Activated CD8-positive, alpha-beta T cell treated with anti-CD3 and anti-CD28 coated beads, Interleukin-2, amount 10 ng/mL, durations not matched to agents 7 days and 5 days (primary cell): ENCODE data around the gene LTB. TPM values are rescaled to one million over a fixed set of nuclear protein-coding genes. Genes with fewer than 3 reads are reported as not detected.

Experiments used
- ATAC-seq: fragments of 150-1000 bp; cut with Tn5 transposase; one replicate; pipeline ENCODE4 v1.10.0; 2021; ENCODE audit warnings: moderate library complexity
- CTCF ChIA-PET: fragments of 350-600 bp; sonication (Branson Sonifier 250); formaldehyde crosslinking; loops from one replicate; lab custom pipeline; 2021; ENCODE audit warnings: antibody characterized with exemption; lab: Charles Lee
- POLR2A ChIA-PET: fragments of 350-600 bp; sonication (Branson Sonifier 250); formaldehyde crosslinking; loops from one replicate; lab custom pipeline; 2021; ENCODE audit warnings: antibody characterized with exemption; lab: Charles Lee
- DNase-seq: peaks from one replicate; pipeline ENCODE4 v3.0.0-alpha.2; 2020
- H3K27ac Mint-ChIP-seq: one replicate; pipeline ENCODE4 v1.8.0; 2021; ENCODE audit warnings: mild to moderate bottlenecking, mixed read lengths
- H3K27me3 Mint-ChIP-seq: one replicate; pipeline ENCODE4 v1.8.0; 2021; ENCODE audit warnings: low read depth, mixed read lengths
- H3K36me3 Mint-ChIP-seq: one replicate; pipeline ENCODE4 v1.8.0; 2021; ENCODE audit warnings: low read depth, mixed read lengths
- H3K4me1 Mint-ChIP-seq: one replicate; pipeline ENCODE4 v1.8.0; 2021; ENCODE audit warnings: low read depth, mixed read lengths
- H3K4me3 Mint-ChIP-seq: one replicate; pipeline ENCODE4 v1.8.0; 2021; ENCODE audit warnings: mild to moderate bottlenecking, mixed read lengths
- H3K9me3 Mint-ChIP-seq: one replicate; pipeline ENCODE4 v1.8.0; 2022; ENCODE audit warnings: mixed read lengths; ENCODE audit not compliant: insufficient read depth
- total RNA-seq, 2 experiments: library from RNA; stranded (reverse); gene quantifications; one replicate each; pipeline ENCODE4 v1.2.3, GENCODE V29; 2021

The LTB gene
- total RNA-seq, 2 experiments from 2014 or later: 613 to 618 TPM

DNA sequence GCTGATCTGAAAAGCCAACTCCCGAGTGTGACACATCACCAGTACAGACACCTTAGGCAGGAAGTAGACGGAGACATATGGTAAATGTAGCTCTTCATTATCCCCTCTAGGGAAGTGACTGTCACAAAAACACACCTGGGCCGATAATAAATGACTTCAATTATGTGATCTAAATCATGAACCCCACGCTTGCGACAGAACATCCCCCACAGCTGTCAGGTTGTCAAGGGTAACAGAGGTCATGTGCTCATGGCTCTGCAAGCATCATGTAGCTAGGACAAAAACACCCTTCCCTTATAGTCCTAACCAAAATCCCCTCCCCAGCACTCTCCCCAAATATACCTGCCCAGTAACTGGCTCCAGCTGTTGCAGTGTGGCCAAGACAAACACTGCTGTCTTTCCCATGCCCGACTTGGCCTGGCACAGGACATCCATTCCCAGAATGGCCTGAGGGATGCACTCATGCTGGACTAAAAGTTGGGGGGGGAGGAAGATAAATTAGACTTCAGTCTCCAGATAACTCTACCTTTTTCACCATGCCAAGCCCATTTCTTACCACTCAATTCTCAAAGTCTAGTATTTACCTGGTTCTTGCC is 43.3 kb downstream of the LTB start:
- ChIA-PET POLR2A (interaction anchor here (0.8 to 5.9 kb wide), 5 partner anchors 8 to 136 kb away, joined by 3 to 64 read pairs (median 3); partner anchors contain the start of genes ATP6V1G2 and MICA), CTCF (interaction anchor here (1.0 to 16.9 kb wide), 5 partner anchors 40 to 78 kb away, joined by 3 to 504 read pairs (median 3); partner anchors contain the start of genes LST1, LTA, LTB and NCR3)
- ATAC-seq (no peak), DNase-seq (no peak)
- Mint-ChIP-seq H3K27ac (peak overlapping the region; percentile 81), H3K36me3 (peaks cover 75% of the 10 kb centered on the region), H3K9me3 (no peaks in the 10 kb centered on the region), H3K4me1 (peaks cover 61% of the 10 kb centered on the region), H3K27me3 (no peaks in the 10 kb centered on the region), H3K4me3 (peak overlapping the region; percentile 96)

DNA sequence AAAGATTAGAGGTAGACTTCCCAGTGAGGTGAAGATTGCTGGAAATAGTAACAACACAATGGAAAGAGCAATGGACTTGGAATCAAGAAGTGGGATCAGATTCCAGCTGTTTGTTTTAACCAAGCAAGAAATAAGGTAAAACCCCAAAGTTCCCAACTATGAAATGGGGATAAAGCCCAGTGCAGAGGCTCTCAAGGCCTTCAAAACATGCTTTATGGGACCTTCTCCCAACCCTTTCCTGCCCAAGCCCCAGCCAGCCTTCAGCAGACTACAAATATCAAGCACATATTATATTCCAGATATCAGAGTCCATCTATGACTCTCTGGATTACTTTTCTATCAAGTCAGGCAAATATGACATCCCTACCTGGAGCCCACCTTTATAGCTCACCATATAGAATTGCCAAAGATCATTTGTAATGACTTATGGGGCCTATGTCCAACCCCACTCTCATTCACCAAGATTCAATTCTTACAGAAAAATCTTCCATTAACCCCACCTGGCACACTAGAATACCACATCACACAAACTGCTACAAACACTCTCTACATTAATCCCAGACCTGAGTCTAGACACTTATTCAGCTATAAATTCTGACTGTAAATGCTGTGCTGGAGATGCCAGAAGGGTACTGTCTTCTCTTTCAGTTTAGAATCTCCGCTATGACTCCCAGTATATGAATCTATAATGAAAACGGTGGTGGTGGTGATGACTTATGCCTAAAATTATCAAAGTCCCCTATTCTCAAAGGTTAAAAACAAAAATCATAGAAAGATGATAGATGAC is 46.5 kb downstream of the LTB start:
- peaks cover 66% of the 10 kb centered on the region for H3K4me1 Mint-ChIP-seq
- H3K4me3 Mint-ChIP-seq: no peak overlapping the region
- no peaks in the 10 kb centered on the region for H3K27me3 Mint-ChIP-seq
- ChIA-PET CTCF (interaction anchor here (1.1 kb wide), 1 partner anchor 13 kb away, joined by 3 read pairs; no protein-coding TSS in a partner anchor), POLR2A (no interaction called here)
- ATAC-seq (no peak), DNase-seq (no peak)
- no peak overlapping the region for H3K27ac Mint-ChIP-seq
- no peaks in the 10 kb centered on the region for H3K9me3 Mint-ChIP-seq
- peaks cover 91% of the 10 kb centered on the region for H3K36me3 Mint-ChIP-seq

DNA sequence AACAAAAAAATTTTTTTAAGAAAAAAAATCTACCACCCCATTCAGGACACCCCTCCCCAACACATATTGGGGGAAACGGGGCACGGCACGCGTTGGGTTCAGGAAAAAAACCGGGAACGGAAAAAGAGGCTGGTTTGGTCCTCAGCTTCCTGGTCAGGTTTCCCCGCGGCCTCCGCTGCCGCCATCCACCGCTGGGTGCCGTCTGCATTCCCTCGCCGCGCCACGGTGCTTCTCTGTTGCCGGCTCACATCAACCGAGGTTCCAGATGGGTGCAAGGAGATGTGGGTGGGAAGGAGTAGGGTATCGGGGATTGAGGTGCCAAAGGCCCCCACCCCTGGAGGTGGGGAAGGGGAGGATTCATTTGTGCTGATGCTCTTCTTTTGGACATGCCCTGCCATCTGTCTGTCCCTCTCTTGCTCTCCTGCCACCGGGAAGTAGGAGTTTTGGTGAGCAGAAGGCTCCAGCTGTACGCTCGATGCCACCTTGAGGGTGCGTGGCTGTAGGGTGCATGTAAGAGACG is 47.6 kb downstream of the LTB start:
- POLR2A ChIA-PET: no interaction called here
- no peak overlapping the region for H3K27ac Mint-ChIP-seq
- ATAC-seq: no peak
- no peak overlapping the region for H3K4me3 Mint-ChIP-seq
- CTCF ChIA-PET: interaction anchor here (0.9 kb wide), 1 partner anchor 37 kb away, joined by 3 read pairs; no protein-coding TSS in a partner anchor
- no peaks in the 10 kb centered on the region for H3K9me3 Mint-ChIP-seq
- no peak for DNase-seq
- no peaks in the 10 kb centered on the region for H3K27me3 Mint-ChIP-seq
- H3K36me3 Mint-ChIP-seq: peaks cover 91% of the 10 kb centered on the region
- H3K4me1 Mint-ChIP-seq: peaks cover 58% of the 10 kb centered on the region

DNA sequence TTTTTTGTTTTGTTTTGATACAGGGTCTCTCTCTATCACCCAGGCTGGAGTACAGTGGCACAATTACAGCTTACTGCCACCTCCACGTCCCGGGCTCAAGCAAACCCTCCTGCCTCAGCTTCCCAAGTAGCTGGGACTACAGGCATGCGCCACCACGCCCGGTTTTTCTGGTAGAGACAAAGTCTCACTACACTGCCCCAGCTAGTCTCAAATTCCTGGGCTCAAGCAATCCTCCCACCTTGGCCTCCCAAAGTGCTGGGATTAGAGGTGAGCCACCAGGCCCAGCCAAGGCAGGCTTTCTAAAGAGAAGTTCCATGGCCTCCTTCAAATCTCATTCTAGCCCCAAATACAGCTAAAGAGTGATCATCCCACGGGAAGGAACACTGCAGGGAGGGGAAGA is 48.2 kb downstream of the LTB start:
- Mint-ChIP-seq H3K36me3 (peaks cover 86% of the 10 kb centered on the region), H3K4me3 (no peak overlapping the region), H3K27ac (peak overlapping the region; percentile 24), H3K9me3 (no peaks in the 10 kb centered on the region), H3K27me3 (no peaks in the 10 kb centered on the region), H3K4me1 (peaks cover 53% of the 10 kb centered on the region)
- ChIA-PET CTCF (interaction anchor here (0.9 kb wide), 1 partner anchor 37 kb away, joined by 3 read pairs; no protein-coding TSS in a partner anchor), POLR2A (no interaction called here)
- ATAC-seq: no peak
- DNase-seq: no peak

DNA sequence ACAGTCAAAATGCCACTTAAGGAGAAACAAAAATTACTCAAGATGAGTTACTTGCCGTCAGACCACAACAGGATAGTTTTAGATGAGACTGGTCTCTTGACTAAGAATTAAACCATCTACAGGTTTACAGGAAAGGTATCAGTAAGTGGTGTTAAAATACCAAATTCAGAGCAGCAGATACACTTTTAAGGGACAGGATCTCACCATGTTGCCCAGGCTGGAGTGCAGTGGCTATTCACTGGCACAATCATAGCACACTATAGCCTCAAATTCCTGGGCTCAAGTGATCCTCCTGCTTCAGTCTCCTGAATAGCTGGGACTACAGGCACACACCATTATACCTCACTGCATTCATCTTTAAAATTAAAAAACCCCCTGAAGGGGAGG is 48.8 kb downstream of the LTB start:
- Mint-ChIP-seq H3K36me3 (peaks cover 80% of the 10 kb centered on the region), H3K4me3 (no peak overlapping the region), H3K9me3 (no peaks in the 10 kb centered on the region), H3K27me3 (no peaks in the 10 kb centered on the region), H3K27ac (no peak overlapping the region), H3K4me1 (peaks cover 47% of the 10 kb centered on the region)
- ATAC-seq (no peak), DNase-seq (no peak)
- ChIA-PET POLR2A (no interaction called here), CTCF (no interaction called here)

DNA sequence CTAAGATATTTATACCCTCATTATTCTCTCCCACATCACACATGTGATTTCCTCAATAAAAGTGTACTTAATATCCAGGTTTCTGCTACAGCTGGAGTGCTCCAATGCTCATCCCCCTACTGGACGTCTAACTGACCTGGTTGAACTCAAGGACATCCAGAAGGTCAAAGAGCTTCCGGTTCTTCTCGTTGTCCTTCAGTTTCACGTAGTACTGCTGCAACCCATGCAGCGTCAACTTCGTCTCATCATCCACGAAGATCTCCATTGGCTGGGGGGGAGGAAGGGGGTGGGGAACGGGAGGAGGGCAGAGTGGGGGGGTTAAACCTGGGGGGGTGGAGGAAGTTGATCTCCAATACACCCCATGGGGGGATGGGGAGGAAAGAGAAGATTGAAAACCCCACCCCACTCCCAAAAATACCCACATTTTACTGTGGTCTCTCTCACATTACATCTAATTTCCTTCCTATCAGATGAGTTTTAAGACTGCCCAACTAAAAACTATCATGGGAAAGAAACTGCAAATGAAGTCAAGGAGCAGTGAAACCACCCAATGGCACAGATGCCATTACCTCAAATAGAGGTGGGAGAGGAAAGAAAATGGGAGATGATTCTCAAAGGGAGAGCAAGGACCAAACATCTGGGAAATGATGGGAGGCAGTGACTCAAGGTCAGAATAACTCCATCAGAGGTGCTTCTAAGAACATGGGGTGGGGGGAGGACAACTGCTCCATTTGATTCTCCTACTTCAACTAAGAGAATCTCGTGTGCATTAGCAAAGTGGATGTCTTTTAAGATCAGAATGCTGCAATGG is 49.4 kb downstream of the LTB start:
- H3K4me1 Mint-ChIP-seq: peaks cover 43% of the 10 kb centered on the region
- no peaks in the 10 kb centered on the region for H3K9me3 Mint-ChIP-seq
- H3K27ac Mint-ChIP-seq: peak overlapping the region; percentile 61
- peaks cover 76% of the 10 kb centered on the region for H3K36me3 Mint-ChIP-seq
- DNase-seq: no peak
- no peaks in the 10 kb centered on the region for H3K27me3 Mint-ChIP-seq
- ChIA-PET POLR2A (no interaction called here), CTCF (interaction anchor here (1.2 kb wide), 1 partner anchor 40 kb away, joined by 3 read pairs; no protein-coding TSS in a partner anchor)
- no peak for ATAC-seq
- H3K4me3 Mint-ChIP-seq: no peak overlapping the region

DNA sequence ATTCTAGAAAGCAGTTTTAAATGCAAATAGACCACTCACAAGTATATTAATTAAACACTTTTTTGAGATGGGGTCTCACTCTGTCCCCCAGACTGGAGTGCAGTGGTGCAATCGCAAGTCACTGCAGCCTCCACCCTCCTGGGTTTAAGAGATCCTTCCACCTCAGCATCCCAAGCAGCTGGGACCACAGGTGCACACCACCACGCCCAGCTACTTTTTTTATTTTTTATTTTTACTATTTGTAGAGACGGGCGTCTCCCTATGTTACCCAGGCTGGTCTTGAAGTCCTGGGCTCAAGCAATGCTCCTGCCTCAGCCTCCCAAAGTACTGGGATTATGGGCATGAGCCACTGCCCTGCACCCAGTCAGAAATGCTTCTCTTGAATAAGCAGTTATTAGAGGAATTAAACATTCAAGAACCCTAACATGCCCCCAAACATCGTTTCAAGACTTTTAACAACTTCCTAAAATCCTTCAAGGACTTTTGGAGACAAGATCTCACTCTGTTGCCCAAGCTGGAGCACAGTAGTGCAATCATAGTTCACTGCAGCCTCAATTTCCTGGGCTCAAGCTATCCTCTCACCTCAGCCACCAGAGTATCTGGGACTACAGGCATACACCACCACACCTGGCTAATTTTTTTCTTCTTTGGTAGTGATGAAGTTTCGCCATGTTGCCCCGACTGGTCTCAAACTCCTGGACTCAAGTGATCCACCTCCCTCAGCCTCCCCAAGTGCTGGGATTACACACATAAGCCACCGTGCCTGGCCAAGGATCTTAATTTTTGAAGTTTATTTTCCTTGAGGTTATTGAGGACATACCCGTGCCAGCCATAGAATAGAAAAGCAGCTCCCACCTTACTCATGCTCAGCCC is 50.2 kb downstream of the LTB start:
- peaks cover 70% of the 10 kb centered on the region for H3K36me3 Mint-ChIP-seq
- no peak for ATAC-seq
- H3K4me1 Mint-ChIP-seq: peaks cover 40% of the 10 kb centered on the region
- H3K27ac Mint-ChIP-seq: peak overlapping the region; percentile 61
- no peaks in the 10 kb centered on the region for H3K27me3 Mint-ChIP-seq
- POLR2A ChIA-PET: interaction anchor here (0.6 to 1.7 kb wide), 2 partner anchors 9 to 34 kb away, joined by 3 to 7 read pairs; partner anchors contain the start of gene MICB
- no peaks in the 10 kb centered on the region for H3K9me3 Mint-ChIP-seq
- CTCF ChIA-PET: interaction anchor here (0.9 to 1.2 kb wide), 4 partner anchors 37 to 66 kb away, joined by 3 to 6 read pairs (median 4); no protein-coding TSS in a partner anchor
- no peak for DNase-seq
- no peak overlapping the region for H3K4me3 Mint-ChIP-seq

DNA sequence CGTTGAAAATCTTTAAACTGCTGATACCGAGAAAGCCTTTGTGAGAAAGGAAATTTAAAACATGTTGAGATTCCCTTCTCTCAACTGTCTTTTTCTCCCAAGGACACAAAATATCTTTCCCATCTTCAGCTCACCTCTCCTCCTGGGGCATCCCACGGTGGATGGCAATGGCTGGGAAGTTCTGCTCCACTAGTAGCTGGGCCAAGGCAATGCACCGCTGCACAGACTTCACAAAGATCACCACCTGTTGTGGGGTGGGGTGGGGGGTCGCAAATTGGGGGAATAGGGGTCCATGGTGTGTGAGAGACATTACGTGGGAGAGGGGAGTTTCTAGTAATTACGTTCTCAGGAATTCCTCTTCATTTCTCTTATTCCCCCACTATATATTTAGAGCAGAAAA is 51.1 kb downstream of the LTB start:
- DNase-seq (no peak), ATAC-seq (no peak)
- CTCF ChIA-PET: interaction anchor here (0.9 to 1.2 kb wide), 3 partner anchors 36 to 67 kb away, joined by 3 to 6 read pairs (median 4); no protein-coding TSS in a partner anchor
- Mint-ChIP-seq H3K4me1 (peaks cover 33% of the 10 kb centered on the region), H3K27ac (no peak overlapping the region), H3K4me3 (no peak overlapping the region), H3K36me3 (peaks cover 63% of the 10 kb centered on the region), H3K9me3 (no peaks in the 10 kb centered on the region), H3K27me3 (no peaks in the 10 kb centered on the region)
- POLR2A ChIA-PET: interaction anchor here (1.5 to 1.7 kb wide), 2 partner anchors 10 to 36 kb away, joined by 5 to 7 read pairs; no protein-coding TSS in a partner anchor

DNA sequence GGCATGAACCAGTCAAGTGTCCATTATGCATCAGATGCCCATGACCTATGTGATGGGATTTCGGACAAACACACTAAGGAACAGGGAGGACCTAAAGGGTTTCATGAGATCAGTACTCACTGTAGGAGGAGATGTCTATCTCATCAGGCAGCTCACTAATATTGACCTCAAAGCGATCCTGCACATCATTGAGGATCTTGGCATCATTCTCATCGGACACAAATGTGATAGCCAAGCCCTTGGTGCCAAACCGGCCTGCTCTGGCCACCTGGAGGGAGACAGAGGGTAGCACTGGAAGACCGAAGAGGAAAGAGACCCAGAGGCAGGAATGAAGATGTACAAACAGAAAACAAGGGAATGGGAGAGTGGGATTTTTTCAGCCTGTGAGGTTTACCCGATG is 51.6 kb downstream of the LTB start:
- Mint-ChIP-seq H3K27me3 (no peaks in the 10 kb centered on the region), H3K9me3 (no peaks in the 10 kb centered on the region), H3K36me3 (peaks cover 58% of the 10 kb centered on the region), H3K4me3 (no peak overlapping the region), H3K27ac (no peak overlapping the region), H3K4me1 (peaks cover 28% of the 10 kb centered on the region)
- no peak for ATAC-seq
- CTCF ChIA-PET: no interaction called here
- POLR2A ChIA-PET: interaction anchor here (1.5 to 1.7 kb wide), 2 partner anchors 10 to 36 kb away, joined by 5 to 7 read pairs; no protein-coding TSS in a partner anchor
- no peak for DNase-seq
